GM18909 (cell line): ENCODE data around the gene GPR173.

Source experiments
- ATAC-seq: cut with Tn5 transposase; IDR thresholded peaks from one replicate; pipeline ENCODE4 v1.9.1; 2021; ENCODE audit warnings: mild to moderate bottlenecking; ENCODE audit not compliant: unreplicated experiment, poor library complexity

GPR173 gene

GRCh38 chrX:53065104-53065503 is 16.5 kb downstream of the GPR173 start:
- ATAC-seq = no peak

- ATAC-seq = no peak
Measured at GRCh38 chrX:53071064-53071463, 22.5 kb downstream of the GPR173 start.

GRCh38 chrX:53071604-53072417 is 23.2 kb downstream of the GPR173 start:
- ATAC-seq = peak; percentile 82

- no peak for ATAC-seq
Measured at GRCh38 chrX:53072418-53073114, 24.0 kb downstream of the GPR173 start.

- ATAC-seq = no peak
Measured at GRCh38 chrX:53073115-53073586, 24.6 kb downstream of the GPR173 start.

- ATAC-seq = no peak
Measured at GRCh38 chrX:53075011-53075410, 26.4 kb downstream of the GPR173 start.

GRCh38 chrX:53076671-53077070 is 28.1 kb downstream of the GPR173 start:
- ATAC-seq = no peak

- ATAC-seq = no peak
Measured at GRCh38 chrX:53077207-53078197, 28.9 kb downstream of the GPR173 start.

- ATAC-seq = no peak
Measured at GRCh38 chrX:53078943-53079342, 30.4 kb downstream of the GPR173 start.

GRCh38 chrX:53080628-53081580 is 32.3 kb downstream of the GPR173 start:
- no peak for ATAC-seq

- peak; percentile 90 for ATAC-seq
Measured at GRCh38 chrX:53081925-53082772, 33.6 kb downstream of the GPR173 start, which contains the start of gene TSPYL2. Gene TSPYL2 (plus strand): TSS chrX:53082367. CDS start chrX:53082499, 132 bp downstream.

- ATAC-seq = no peak
Measured at GRCh38 chrX:53082773-53083616, 34.4 kb downstream of the GPR173 start.

- ATAC-seq = no peak
Measured at GRCh38 chrX:53084043-53084570, 35.5 kb downstream of the GPR173 start.

GRCh38 chrX:53084863-53085262 is 36.3 kb downstream of the GPR173 start:
- no peak for ATAC-seq

GRCh38 chrX:53085661-53086229 is 37.2 kb downstream of the GPR173 start:
- no peak for ATAC-seq

GRCh38 chrX:53086464-53086863 is 37.9 kb downstream of the GPR173 start:
- ATAC-seq = no peak

GRCh38 chrX:53087388-53087831 is 38.8 kb downstream of the GPR173 start:
- no peak for ATAC-seq
